Endothelial cell of umbilical vein (primary cell): ENCODE results near the gene DEPDC1B. TPM values are rescaled to one million over a fixed set of nuclear protein-coding genes. Genes with fewer than 3 reads are reported as not detected.

Source experiments
- BruUV-seq: library from RNA; stranded (reverse); fragments of 400-500 nt; replicated peaks from 2 replicates; lab custom pipeline; 2021; lab: Mats Ljungman, UMichigan
- CTCF ChIA-PET: fragments of 300-600, 350-600 bp; sonication (Branson Sonifier 250); formaldehyde crosslinking; loops from one replicate; lab custom pipeline; 2021; ENCODE audit warnings: antibody characterized with exemption, inconsistent platforms; lab: Charles Lee
- POLR2A ChIA-PET: fragments of 300-600, 350-600 bp; sonication (Branson Sonifier 250); formaldehyde crosslinking; loops from one replicate; lab custom pipeline; 2021; ENCODE audit warnings: antibody characterized with exemption, inconsistent platforms; lab: Charles Lee
- DNase-seq: peaks from one replicate; pipeline ENCODE4 v3.0.0-alpha.2; 2011; ENCODE audit warnings: low read depth, low spot score
- FAIRE-seq: peaks from 2 replicates; lab custom pipeline; 2011; peaks lifted over from hg19 to GRCh38; lab: Jason Lieb, UNC
- H2AFZ ChIP-seq: 2 replicates; pipeline ENCODE4 v1.6.0; 2012; ENCODE audit warnings: low read depth, low read length, control low read depth, inconsistent platforms
- H3K27ac ChIP-seq: 2 replicates; pipeline ENCODE4 v1.5.1; 2011; ENCODE audit warnings: low read depth, mild to moderate bottlenecking, control low read depth, low read length, moderate library complexity; ENCODE audit not compliant: insufficient read depth
- H3K27me3 ChIP-seq, 2 experiments: 2 replicates each; pipeline versions ENCODE4 v1.6.0 to v1.6.1; 2011; ENCODE audit warnings: low read length in 2 of 2, mixed read lengths in 1 of 2; ENCODE audit not compliant: control insufficient read depth in 2 of 2, insufficient read depth in 2 of 2
- H3K36me3 ChIP-seq, 2 experiments: 2 replicates in 1 of 2; 3 replicates in 1 of 2; pipeline ENCODE4 v1.5.1; 2011; ENCODE audit warnings: low read length in 2 of 2, mild to moderate bottlenecking in 1 of 2, moderate library complexity in 1 of 2; ENCODE audit not compliant: control insufficient read depth in 2 of 2, insufficient read depth in 2 of 2; ENCODE audit errors: extremely low read depth in 1 of 2
- H3K4me1 ChIP-seq: 3 replicates; pipeline ENCODE4 v1.5.1; 2011; ENCODE audit warnings: mild to moderate bottlenecking, low read length; ENCODE audit not compliant: control insufficient read depth, insufficient read depth; ENCODE audit errors: extremely low read depth
- H3K4me2 ChIP-seq: 2 replicates; pipeline ENCODE4 v1.6.1; 2011; ENCODE audit warnings: low read length, control low read depth, mixed read lengths; ENCODE audit not compliant: insufficient read depth
- H3K4me3 ChIP-seq, 3 experiments: fragments of 200-600 bp in 1 of 3; sonication (generic), shearing (Covaris generic) in 1 of 3; replicated peaks in 1 of 3; 2 replicates each; pipeline ENCODE4 v1.5.1; 2011 to 2016; ENCODE audit warnings: control low read depth in 3 of 3, low read length in 3 of 3, mild to moderate bottlenecking in 2 of 3, inconsistent platforms in 1 of 3, low read depth in 1 of 3, moderate library complexity in 1 of 3; ENCODE audit not compliant: insufficient read depth in 1 of 3
- H3K79me2 ChIP-seq: 2 replicates; pipeline ENCODE4 v1.6.0; 2012; ENCODE audit warnings: low read length, inconsistent platforms; ENCODE audit not compliant: control insufficient read depth, insufficient read depth
- H3K9ac ChIP-seq: replicated peaks from 2 replicates; pipeline ENCODE3; 2011; ENCODE audit warnings: low read length, control low read depth; ENCODE audit not compliant: insufficient read depth; ENCODE audit errors: extremely low read depth
- H3K9me1 ChIP-seq: replicated peaks from 3 replicates; pipeline ENCODE4 v1.6.0; 2011; ENCODE audit warnings: mild to moderate bottlenecking, low read length; ENCODE audit not compliant: control insufficient read depth, insufficient read depth; ENCODE audit errors: extremely low read depth
- H3K9me3 ChIP-seq: replicated peaks from 2 replicates; pipeline ENCODE4 v1.5.1; 2012; ENCODE audit warnings: low read length, inconsistent platforms; ENCODE audit not compliant: control insufficient read depth, insufficient read depth
- H4K20me1 ChIP-seq: replicated peaks from 2 replicates; pipeline ENCODE3; 2011; ENCODE audit warnings: mild to moderate bottlenecking, low read length; ENCODE audit not compliant: control insufficient read depth, insufficient read depth; ENCODE audit errors: extremely low read depth
- EZH2 ChIP-seq: IDR thresholded peaks from 2 replicates; pipeline ENCODE4 v1.6.1; 2012; ENCODE audit warnings: borderline replicate concordance, low read depth, mild to moderate bottlenecking, moderate library complexity, low read length, inconsistent platforms; ENCODE audit not compliant: severe bottlenecking
- GATA2 ChIP-seq: IDR thresholded peaks from 2 replicates; pipeline ENCODE4 v1.7.0; 2011; ENCODE audit warnings: low read depth, mild to moderate bottlenecking, moderate library complexity, mixed read lengths, low read length; ENCODE audit not compliant: insufficient read length, insufficient read depth
- MYC ChIP-seq: IDR thresholded peaks from one replicate; pipeline ENCODE4 v1.6.1; 2011; ENCODE audit warnings: mild to moderate bottlenecking, low read depth, low read length
- POLR2A ChIP-seq: IDR thresholded peaks from 2 replicates; pipeline ENCODE4 v1.6.1; 2012; ENCODE audit warnings: low read depth, mild to moderate bottlenecking, control low read depth, low read length
- dilution Hi-C: fragments of 300-500 bp; cut with MboI; formaldehyde crosslinking; loops from one replicate; pipeline ENCODE4 v1.15.0; 2019; ENCODE audit warnings: low sequenced_read_pairs; ENCODE audit not compliant: extremely low pct_ligation_motif_present
- intact Hi-C: fragments of 100-400 bp; cut with micrococcal nuclease; formaldehyde crosslinking; loops from one replicate; pipeline ENCODE4 v1.10.0; 2022
- polyA plus RNA-seq, 4 experiments: library from polyadenylated mRNA; depleted of rRNA in 3 of 4; stranded (reverse) in 3 of 4; unstranded in 1 of 4; fragments of >200 nt; gene quantifications; 2 replicates each; pipeline versions ENCODE4 v1.2.1 to v1.2.3, GENCODE V29; 2011 to 2012; ENCODE audit warnings: missing spikeins in 1 of 4
- total RNA-seq: library from RNA; stranded (reverse); gene quantifications from 2 replicates; pipeline ENCODE4 v1.2.3, GENCODE V29; 2021

The DEPDC1B gene
- total and polyA plus RNA-seq, 2 donors (not counting 3 experiments of a cell fraction or from before 2014, with no cell fraction given) = 6.7 to 18.7 TPM

DNA sequence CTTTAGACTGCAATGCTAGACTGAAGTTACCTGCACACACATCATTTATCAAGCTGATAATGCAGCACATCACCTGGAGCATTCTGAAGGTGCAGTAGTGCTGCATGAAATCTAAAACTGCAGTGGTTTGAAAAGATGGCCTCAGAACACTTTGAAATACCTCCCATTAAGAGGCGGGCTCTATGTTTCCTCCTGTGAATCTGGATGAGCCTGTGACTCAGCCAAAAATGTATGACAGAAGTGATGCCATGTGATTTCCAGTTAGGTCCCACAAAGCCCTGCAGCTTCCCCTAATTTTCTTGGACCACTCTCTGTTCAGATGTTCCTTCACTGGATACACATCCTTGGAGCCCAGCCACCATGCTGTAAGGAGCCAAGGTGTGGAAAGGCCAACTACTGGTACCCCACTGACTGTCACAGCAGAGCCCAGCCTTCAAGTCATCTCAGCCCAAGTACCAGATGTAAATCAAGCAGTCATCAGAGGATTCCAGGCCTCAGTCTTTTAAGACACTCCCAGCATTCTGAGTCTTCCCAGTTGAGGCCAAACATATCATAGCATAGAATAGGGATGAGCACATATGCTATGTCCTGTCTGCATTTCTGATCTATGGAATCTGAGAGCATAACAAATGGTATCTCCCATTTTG is 27.2 kb upstream of the DEPDC1B start:
- Histone ChIP-seq H3K9me1 (no peaks in the 10 kb centered on the region), H3K79me2 (no peaks in the 10 kb centered on the region), H3K4me1 (no peaks in the 10 kb centered on the region), H3K36me3 (no peaks in the 10 kb centered on the region), H3K4me3 (no peak overlapping the region), H3K4me2 (no peak overlapping the region), H3K9ac (no peak overlapping the region), H3K27ac (no peak overlapping the region), H2AFZ (no peak overlapping the region), H3K27me3 (peaks cover 0 to 3% of the 10 kb centered on the region in 2 experiments), H3K9me3 (no peaks in the 10 kb centered on the region), H4K20me1 (no peaks in the 10 kb centered on the region)
- dilution Hi-C loops (no loop called here), intact Hi-C loops (no loop called here)
- TF ChIP-seq EZH2 (no peak), POLR2A (no peak)
- ChIA-PET CTCF (no interaction called here), POLR2A (no interaction called here)
- no peak for FAIRE-seq
- no peak for DNase-seq
- BruUV-seq = no TSS peak

DNA sequence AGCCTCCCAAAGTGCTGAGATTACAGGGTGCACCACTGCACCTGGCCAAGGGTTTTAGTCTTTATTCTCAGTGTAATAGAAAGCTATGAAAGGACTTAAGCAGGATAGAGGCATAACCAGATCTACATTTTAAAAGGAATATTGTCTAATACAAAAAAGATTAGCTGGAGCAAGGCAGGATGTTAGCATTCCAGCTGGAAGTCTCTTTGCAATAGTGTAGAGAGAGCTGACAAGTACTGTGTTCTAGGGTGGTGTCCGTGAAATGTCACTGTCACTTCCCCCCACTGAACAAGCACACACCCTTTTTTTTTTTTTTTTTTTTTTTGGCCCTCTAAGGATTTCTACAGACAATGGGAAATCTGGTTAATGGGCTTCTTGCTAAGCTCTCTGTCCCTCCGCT is 24.2 kb upstream of the DEPDC1B start:
- Histone ChIP-seq H3K4me3 (no peak overlapping the region), H3K9me1 (no peaks in the 10 kb centered on the region), H3K79me2 (no peaks in the 10 kb centered on the region), H3K27ac (no peak overlapping the region), H3K9me3 (no peaks in the 10 kb centered on the region), H2AFZ (no peak overlapping the region), H3K27me3 (peaks cover 0 to 5% of the 10 kb centered on the region in 2 experiments), H3K4me2 (no peak overlapping the region), H3K36me3 (no peaks in the 10 kb centered on the region), H3K9ac (no peak overlapping the region), H3K4me1 (no peaks in the 10 kb centered on the region), H4K20me1 (no peaks in the 10 kb centered on the region)
- POLR2A ChIA-PET = no interaction called here
- BruUV-seq = no TSS peak
- FAIRE-seq (no peak), DNase-seq (no peak)
- dilution Hi-C loops (no loop called here), intact Hi-C loops (no loop called here)
- no peak for TF ChIP-seq GATA2
- TF ChIP-seq MYC = no peak
- CTCF ChIA-PET = interaction anchor here (0.6 to 0.8 kb wide), 2 partner anchors 31 to 34 kb away, joined by 4 read pairs; no protein-coding TSS in a partner anchor
